Esophagus squamous epithelium (tissue), 4 donors: ENCODE results near the gene FABP2.

Experiments used
- POLR2A ChIP-seq, 4 donors: fragments of 450-650 bp; IDR thresholded peaks; one replicate each; pipeline ENCODE4 v1.6.1; 2017; ENCODE audit warnings: antibody characterized with exemption in 4 of 4, mild to moderate bottlenecking in 4 of 4, moderate library complexity in 3 of 4
- TF ChIP-seq, protein P1 (sequence below), 6 experiments: fragments of 450-650 bp in 4 of 6; fragments of 200-600 bp in 2 of 6; sonication (generic) in 2 of 6; IDR thresholded peaks; one replicate each; pipeline ENCODE4 v1.5.1; 2016 to 2019; ENCODE audit warnings: antibody characterized with exemption in 6 of 6, mild to moderate bottlenecking in 4 of 6, moderate library complexity in 4 of 6

DNA sequence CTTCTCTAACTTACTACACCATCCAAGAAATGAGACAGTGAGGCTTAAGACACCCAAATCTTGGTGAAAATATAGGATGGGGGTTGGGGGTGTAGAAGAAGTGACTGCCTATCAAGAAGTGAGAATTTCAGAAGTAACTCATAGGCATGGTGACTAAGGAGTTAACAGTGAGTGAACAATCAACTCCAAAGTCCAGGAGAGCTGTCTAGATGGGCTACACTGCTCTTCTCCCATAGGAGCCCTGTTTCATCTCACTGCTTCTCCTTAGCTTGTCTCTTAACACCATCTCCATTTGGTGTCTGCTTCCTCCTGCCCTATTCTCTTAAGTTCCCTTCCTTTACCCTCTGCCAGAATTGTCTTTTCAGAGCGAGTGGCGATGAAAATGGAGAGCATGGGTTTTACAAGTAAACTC, 22.7 kb downstream of the FABP2 start:
- TF ChIP-seq, protein P1, sequence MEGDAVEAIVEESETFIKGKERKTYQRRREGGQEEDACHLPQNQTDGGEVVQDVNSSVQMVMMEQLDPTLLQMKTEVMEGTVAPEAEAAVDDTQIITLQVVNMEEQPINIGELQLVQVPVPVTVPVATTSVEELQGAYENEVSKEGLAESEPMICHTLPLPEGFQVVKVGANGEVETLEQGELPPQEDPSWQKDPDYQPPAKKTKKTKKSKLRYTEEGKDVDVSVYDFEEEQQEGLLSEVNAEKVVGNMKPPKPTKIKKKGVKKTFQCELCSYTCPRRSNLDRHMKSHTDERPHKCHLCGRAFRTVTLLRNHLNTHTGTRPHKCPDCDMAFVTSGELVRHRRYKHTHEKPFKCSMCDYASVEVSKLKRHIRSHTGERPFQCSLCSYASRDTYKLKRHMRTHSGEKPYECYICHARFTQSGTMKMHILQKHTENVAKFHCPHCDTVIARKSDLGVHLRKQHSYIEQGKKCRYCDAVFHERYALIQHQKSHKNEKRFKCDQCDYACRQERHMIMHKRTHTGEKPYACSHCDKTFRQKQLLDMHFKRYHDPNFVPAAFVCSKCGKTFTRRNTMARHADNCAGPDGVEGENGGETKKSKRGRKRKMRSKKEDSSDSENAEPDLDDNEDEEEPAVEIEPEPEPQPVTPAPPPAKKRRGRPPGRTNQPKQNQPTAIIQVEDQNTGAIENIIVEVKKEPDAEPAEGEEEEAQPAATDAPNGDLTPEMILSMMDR (IDR thresholded peaks at IDR 0.05): no peak
- TF ChIP-seq POLR2A (IDR thresholded peaks at IDR 0.05): no peak
